ENCODE data around the gene RBPMS2. TPM values are rescaled to one million over a fixed set of nuclear protein-coding genes. Genes with fewer than 3 reads are reported as not detected.
A peak's percentile ranks its signal among the peaks of the same experiment; 100 is the strongest.

Gene RBPMS2
- total RNA-seq, 4 donors from 2014 or later: 1.5 to 58.4 (median 6.4) TPM

- Histone ChIP-seq H3K4me3 (no peak overlapping the region), H3K27me3 (no peaks in the 10 kb centered on the region), H3K27ac (peak overlapping the region; percentile 42 to 72), H3K4me1 (peaks cover 9 to 35% of the 10 kb centered on the region in 2 donors), H3K9me3 (no peaks in the 10 kb centered on the region), H3K36me3 (no peaks in the 10 kb centered on the region)
- no peak for TF ChIP-seq POLR2A (IDR thresholded peaks at IDR 0.05)
- no peak for TF ChIP-seq CTCF (IDR thresholded peaks at IDR 0.05)
- no peak for DNase-seq
- intact Hi-C loops (cut with DNase I; ENCODE audit: low total_unique reads): no loop called here
Observed at GRCh38 chr15:64694816-64695215, 80.6 kb downstream of the RBPMS2 start.

- intact Hi-C loops (cut with DNase I; ENCODE audit: low total_unique reads): no loop called here
- peak; percentile 55 to 58 for DNase-seq
- TF ChIP-seq POLR2A (IDR thresholded peaks at IDR 0.05) (no peak), CTCF (IDR thresholded peaks at IDR 0.05) (no peak)
- no peak overlapping the region for H3K4me3 ChIP-seq
- H3K4me1 ChIP-seq: peaks cover 4 to 39% of the 10 kb centered on the region in 2 donors
- H3K27ac ChIP-seq: peak overlapping the region; percentile 56 to 63
- H3K9me3 ChIP-seq: no peaks in the 10 kb centered on the region
- H3K36me3 ChIP-seq: no peaks in the 10 kb centered on the region
- H3K27me3 ChIP-seq: no peaks in the 10 kb centered on the region
Observed at GRCh38 chr15:64693134-64693533, 82.3 kb downstream of the RBPMS2 start.

GRCh38 chr15:64691896-64692565, 83.4 kb downstream of the RBPMS2 start:
- TF ChIP-seq POLR2A (IDR thresholded peaks at IDR 0.05) (no peak), CTCF (IDR thresholded peaks at IDR 0.05) (no peak)
- no peak for DNase-seq
- intact Hi-C loops (cut with DNase I; ENCODE audit: low total_unique reads): no loop called here
- Histone ChIP-seq H3K9me3 (no peaks in the 10 kb centered on the region), H3K36me3 (no peaks in the 10 kb centered on the region), H3K27ac (peak overlapping the region; percentile 56 to 63), H3K4me3 (no peak overlapping the region), H3K27me3 (no peaks in the 10 kb centered on the region), H3K4me1 (peaks cover 4 to 39% of the 10 kb centered on the region in 2 donors)

GRCh38 chr15:64690578-64691296, 84.7 kb downstream of the RBPMS2 start:
- no peak overlapping the region for H3K4me3 ChIP-seq
- no peak for TF ChIP-seq POLR2A (IDR thresholded peaks at IDR 0.05)
- TF ChIP-seq CTCF (IDR thresholded peaks at IDR 0.05): no peak
- H3K27ac ChIP-seq: peak overlapping the region; percentile 56 to 63
- H3K9me3 ChIP-seq: no peaks in the 10 kb centered on the region
- DNase-seq: no peak
- intact Hi-C loops (cut with DNase I; ENCODE audit: low total_unique reads): no loop called here
- H3K36me3 ChIP-seq: no peaks in the 10 kb centered on the region
- no peaks in the 10 kb centered on the region for H3K27me3 ChIP-seq
- peaks cover 4 to 40% of the 10 kb centered on the region in 2 donors for H3K4me1 ChIP-seq

GRCh38 chr15:64690008-64690407, 85.4 kb downstream of the RBPMS2 start:
- H3K4me1 ChIP-seq: peaks cover 4 to 45% of the 10 kb centered on the region in 2 donors
- no peaks in the 10 kb centered on the region for H3K27me3 ChIP-seq
- H3K27ac ChIP-seq: peak overlapping the region; percentile 56 to 63
- no peak overlapping the region for H3K4me3 ChIP-seq
- no peaks in the 10 kb centered on the region for H3K36me3 ChIP-seq
- no peak for DNase-seq
- intact Hi-C loops (cut with DNase I; ENCODE audit: low total_unique reads): no loop called here
- TF ChIP-seq POLR2A (IDR thresholded peaks at IDR 0.05) (no peak), CTCF (IDR thresholded peaks at IDR 0.05) (no peak)
- no peaks in the 10 kb centered on the region for H3K9me3 ChIP-seq

Data from uterus (tissue), 4 donors.